Fibroblast of lung (primary cell): ENCODE measurements around the gene DGLUCY. TPM values are rescaled to one million over a fixed set of nuclear protein-coding genes. Genes with fewer than 3 reads are reported as not detected.

Experiments
- DNase-seq, 2 donors: peaks; one replicate each; pipeline versions ENCODE4 v3.0.0 to v3.0.0-alpha.2; 2010; ENCODE audit warnings: low read depth in 2 of 2
- H2AFZ ChIP-seq: 2 replicates; pipeline ENCODE4 v1.5.1; 2012; ENCODE audit warnings: low read length, control low read depth, inconsistent platforms
- H3K27ac ChIP-seq: 2 replicates; pipeline ENCODE4 v1.5.1; 2011; ENCODE audit warnings: low read length, control low read depth; ENCODE audit not compliant: insufficient read depth
- H3K27me3 ChIP-seq: 2 replicates; pipeline ENCODE4 v1.5.1; 2011; ENCODE audit warnings: mild to moderate bottlenecking, low read length; ENCODE audit not compliant: control insufficient read depth, insufficient read depth
- H3K36me3 ChIP-seq: 2 replicates; pipeline ENCODE4 v1.5.1; 2011; ENCODE audit warnings: low read length; ENCODE audit not compliant: control insufficient read depth, insufficient read depth
- H3K4me1 ChIP-seq: 2 replicates; pipeline ENCODE4 v1.5.1; 2011; ENCODE audit warnings: low read length; ENCODE audit not compliant: control insufficient read depth, insufficient read depth; ENCODE audit errors: extremely low read depth
- H3K4me2 ChIP-seq: 2 replicates; pipeline ENCODE4 v1.5.1; 2011; ENCODE audit warnings: low read length, control low read depth; ENCODE audit not compliant: insufficient read depth; ENCODE audit errors: extremely low read depth
- H3K4me3 ChIP-seq, 4 experiments: fragments of 200-600 bp in 1 of 4; sonication (generic) in 1 of 4; replicated peaks in 1 of 4; 2 replicates each; pipeline ENCODE4 v1.5.1; 2011 to 2016; ENCODE audit warnings: low read length in 4 of 4, low read depth in 3 of 4, mild to moderate bottlenecking in 3 of 4, control low read depth in 2 of 4, inconsistent platforms in 1 of 4, mixed read lengths in 1 of 4; ENCODE audit not compliant: insufficient read depth in 1 of 4; ENCODE audit errors: control extremely low read depth in 1 of 4
- H3K79me2 ChIP-seq: 2 replicates; pipeline ENCODE4 v1.5.1; 2012; ENCODE audit warnings: mild to moderate bottlenecking, low read length, inconsistent platforms; ENCODE audit not compliant: control insufficient read depth, insufficient read depth
- H3K9ac ChIP-seq: 2 replicates; pipeline ENCODE4 v1.5.1; 2011; ENCODE audit warnings: mild to moderate bottlenecking, low read length, control low read depth; ENCODE audit not compliant: insufficient read depth
- H3K9me3 ChIP-seq: 2 replicates; pipeline ENCODE4 v1.5.1; 2012; ENCODE audit warnings: low read depth, low read length; ENCODE audit not compliant: control insufficient read depth, insufficient read depth
- H4K20me1 ChIP-seq: 2 replicates; pipeline ENCODE4 v1.5.1; 2011; ENCODE audit warnings: low read length; ENCODE audit not compliant: control insufficient read depth, insufficient read depth; ENCODE audit errors: extremely low read depth
- EZH2 ChIP-seq: IDR thresholded peaks from 2 replicates; pipeline ENCODE4 v1.5.1; 2012; ENCODE audit warnings: low read length, control low read depth, mild to moderate bottlenecking; ENCODE audit errors: missing control alignments
- polyA plus RNA-seq, 2 donors: library from polyadenylated mRNA; depleted of rRNA in 1 of 2; stranded (reverse) in 1 of 2; unstranded in 1 of 2; fragments of >200 nt; gene quantifications; 2 replicates each; pipeline ENCODE4 v1.2.1, GENCODE V29; 2011 to 2012; ENCODE audit warnings: missing spikeins in 1 of 2
- total RNA-seq: library from RNA; depleted of rRNA; stranded (reverse); fragments of >200 nt; gene quantifications from 2 replicates; pipeline ENCODE4 v1.2.1, GENCODE V29; 2014
- TF ChIP-seq, protein P1 (sequence below), 2 donors: IDR thresholded peaks in 1 of 2; conservative IDR thresholded peaks in 1 of 2; 1 replicate in 1 of 2; 2 replicates in 1 of 2; pipeline ENCODE4 v1.5.1; 2011 to 2012; ENCODE audit warnings: low read length in 2 of 2, control low read depth in 1 of 2, inconsistent platforms in 1 of 2, low read depth in 1 of 2, mild to moderate bottlenecking in 1 of 2

The DGLUCY gene
- total and polyA plus RNA-seq, 2 donors (not counting 1 experiment from before 2014, with no cell fraction given) = 26.7 to 62.1 TPM

DNA sequence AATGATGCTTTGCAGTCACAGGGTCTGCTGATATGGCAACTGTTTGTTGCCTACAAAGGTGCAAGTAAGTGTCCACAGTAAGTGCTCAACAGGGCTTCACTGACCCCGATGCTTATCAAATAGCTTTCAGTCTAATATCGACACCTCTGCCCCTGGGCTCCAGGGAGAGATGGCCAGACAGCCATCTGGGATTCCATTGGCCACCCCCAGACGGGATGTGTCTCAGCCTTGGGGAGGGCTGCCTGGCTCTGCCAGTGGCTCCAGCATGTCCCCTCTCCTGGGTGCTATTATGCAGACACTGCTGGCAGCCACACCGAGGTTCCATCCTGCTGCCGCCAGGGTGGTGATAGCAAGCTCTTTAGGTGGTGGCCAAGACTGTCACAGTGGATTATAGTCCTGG is 57.4 kb downstream of the DGLUCY start:
- H3K4me2 ChIP-seq = no peak overlapping the region
- H3K9me3 ChIP-seq = no peaks in the 10 kb centered on the region
- H3K36me3 ChIP-seq = peaks cover 2% of the 10 kb centered on the region
- no peaks in the 10 kb centered on the region for H3K79me2 ChIP-seq
- no peak overlapping the region for H3K4me3 ChIP-seq
- TF ChIP-seq EZH2 = no peak
- TF ChIP-seq, protein P1, sequence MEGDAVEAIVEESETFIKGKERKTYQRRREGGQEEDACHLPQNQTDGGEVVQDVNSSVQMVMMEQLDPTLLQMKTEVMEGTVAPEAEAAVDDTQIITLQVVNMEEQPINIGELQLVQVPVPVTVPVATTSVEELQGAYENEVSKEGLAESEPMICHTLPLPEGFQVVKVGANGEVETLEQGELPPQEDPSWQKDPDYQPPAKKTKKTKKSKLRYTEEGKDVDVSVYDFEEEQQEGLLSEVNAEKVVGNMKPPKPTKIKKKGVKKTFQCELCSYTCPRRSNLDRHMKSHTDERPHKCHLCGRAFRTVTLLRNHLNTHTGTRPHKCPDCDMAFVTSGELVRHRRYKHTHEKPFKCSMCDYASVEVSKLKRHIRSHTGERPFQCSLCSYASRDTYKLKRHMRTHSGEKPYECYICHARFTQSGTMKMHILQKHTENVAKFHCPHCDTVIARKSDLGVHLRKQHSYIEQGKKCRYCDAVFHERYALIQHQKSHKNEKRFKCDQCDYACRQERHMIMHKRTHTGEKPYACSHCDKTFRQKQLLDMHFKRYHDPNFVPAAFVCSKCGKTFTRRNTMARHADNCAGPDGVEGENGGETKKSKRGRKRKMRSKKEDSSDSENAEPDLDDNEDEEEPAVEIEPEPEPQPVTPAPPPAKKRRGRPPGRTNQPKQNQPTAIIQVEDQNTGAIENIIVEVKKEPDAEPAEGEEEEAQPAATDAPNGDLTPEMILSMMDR (conservative IDR thresholded peaks at IDR 0.05 in 1 of 2, IDR thresholded peaks at IDR 0.05 in 1 of 2; ENCODE audit: low read depth in 1 of 2, low read length in 2 of 2) = no peak
- H3K27ac ChIP-seq = no peak overlapping the region
- no peak overlapping the region for H3K9ac ChIP-seq
- H4K20me1 ChIP-seq = no peaks in the 10 kb centered on the region
- no peaks in the 10 kb centered on the region for H3K27me3 ChIP-seq
- DNase-seq = no peak
- H2AFZ ChIP-seq = no peak overlapping the region
- peaks cover 4% of the 10 kb centered on the region for H3K4me1 ChIP-seq

GRCh38 chr14:91173221-91173670 is 59.4 kb downstream of the DGLUCY start:
- peak; percentile 65 to 86 for DNase-seq
- H3K27ac ChIP-seq = no peak overlapping the region

GRCh38 chr14:91173904-91174303 is 60.0 kb downstream of the DGLUCY start:
- no peak overlapping the region for H3K4me3 ChIP-seq
- no peak overlapping the region for H3K9ac ChIP-seq
- H3K4me1 ChIP-seq = peaks cover 4% of the 10 kb centered on the region
- no peak overlapping the region for H3K4me2 ChIP-seq
- H3K79me2 ChIP-seq = no peaks in the 10 kb centered on the region
- H3K36me3 ChIP-seq = peaks cover 2% of the 10 kb centered on the region
- no peaks in the 10 kb centered on the region for H3K27me3 ChIP-seq
- H2AFZ ChIP-seq = no peak overlapping the region
- no peak overlapping the region for H3K27ac ChIP-seq
- H4K20me1 ChIP-seq = no peaks in the 10 kb centered on the region
- DNase-seq = no peak
- TF ChIP-seq, protein P1 (conservative IDR thresholded peaks at IDR 0.05 in 1 of 2, IDR thresholded peaks at IDR 0.05 in 1 of 2; ENCODE audit: low read depth in 1 of 2, low read length in 2 of 2) = no peak
- TF ChIP-seq EZH2 = no peak
- H3K9me3 ChIP-seq = no peaks in the 10 kb centered on the region

More at GRCh38 chr14:91173221-91173670, 59.4 kb downstream of the DGLUCY start:
- H4K20me1 ChIP-seq = no peaks in the 10 kb centered on the region
- no peaks in the 10 kb centered on the region for H3K79me2 ChIP-seq
- no peak overlapping the region for H3K4me2 ChIP-seq
- H3K27me3 ChIP-seq = no peaks in the 10 kb centered on the region
- no peak overlapping the region for H3K9ac ChIP-seq
- H2AFZ ChIP-seq = no peak overlapping the region
- TF ChIP-seq EZH2 = no peak
- TF ChIP-seq, protein P1 (conservative IDR thresholded peaks at IDR 0.05 in 1 of 2, IDR thresholded peaks at IDR 0.05 in 1 of 2; ENCODE audit: low read depth in 1 of 2, low read length in 2 of 2) = peak; percentile 83 to 90
- H3K36me3 ChIP-seq = peaks cover 2% of the 10 kb centered on the region
- H3K4me1 ChIP-seq = peaks cover 4% of the 10 kb centered on the region
- no peaks in the 10 kb centered on the region for H3K9me3 ChIP-seq
- H3K4me3 ChIP-seq = no peak overlapping the region
